ENCODE measurements around the gene DCBLD1.
A peak's percentile ranks its signal among the peaks of the same experiment; 100 is the strongest.

GRCh38 chr6:117555882-117556498 lies 73.5 kb downstream of the DCBLD1 start:
- TF ChIP-seq CTCF (IDR thresholded peaks at IDR 0.05; ENCODE audit: low read length): peak; percentile 70
- TF ChIP-seq EZH2 (IDR thresholded peaks at IDR 0.05; ENCODE audit: borderline replicate concordance, low read length): no peak

Data from OCI-LY1 (cell line).